Measurements from ENCODE around the gene LCE1A.

The LCE1A gene

GRCh38 chr1:152827173-152827572, at the start of gene LCE1A:
Gene LCE1A, plus strand, starts transcription at chr1:152827473. Its CDS starts 0 bp downstream, at chr1:152827473.
- DNase-seq (ENCODE audit: low read depth) = no peak

- no peak for DNase-seq (ENCODE audit: low read depth)
Observed at GRCh38 chr1:152777510-152778137, 49.6 kb upstream of the LCE1A start.

GRCh38 chr1:152783095-152783494, 44.2 kb upstream of the LCE1A start:
- DNase-seq (ENCODE audit: low read depth) = no peak

GRCh38 chr1:152786077-152786476, 41.2 kb upstream of the LCE1A start, which contains the start of gene LCE1E:
Gene LCE1E, plus strand, starts transcription at chr1:152786257. Its CDS starts 1,043 bp downstream, at chr1:152787300.
- DNase-seq (ENCODE audit: low read depth) = no peak

- no peak for DNase-seq (ENCODE audit: low read depth)
Observed at GRCh38 chr1:152795686-152796085, 31.6 kb upstream of the LCE1A start.

GRCh38 chr1:152796421-152796820, 30.9 kb upstream of the LCE1A start, which contains the start of gene LCE1D:
Gene LCE1D, plus strand, starts transcription at chr1:152796721. Its CDS starts 1,074 bp downstream, at chr1:152797795.
- no peak for DNase-seq (ENCODE audit: low read depth)

GRCh38 chr1:152801333-152801732, 25.9 kb upstream of the LCE1A start:
- no peak for DNase-seq (ENCODE audit: low read depth)

- DNase-seq (ENCODE audit: low read depth) = no peak
Observed at GRCh38 chr1:152806576-152806975, 20.7 kb upstream of the LCE1A start, which contains the start of gene LCE1C. Gene LCE1C, minus strand, starts transcription at chr1:152806651. Its CDS starts 1,173 bp downstream, at chr1:152805478.

GRCh38 chr1:152811050-152811449, 16.2 kb upstream of the LCE1A start:
- no peak for DNase-seq (ENCODE audit: low read depth)

- DNase-seq (ENCODE audit: low read depth) = no peak
Observed at GRCh38 chr1:152811671-152812070, 15.6 kb upstream of the LCE1A start, which contains the start of gene LCE1B. Gene LCE1B, plus strand, starts transcription at chr1:152811971. Its CDS starts 476 bp downstream, at chr1:152812447.

GRCh38 chr1:152817309-152817708, 10.0 kb upstream of the LCE1A start:
- no peak for DNase-seq (ENCODE audit: low read depth)

GRCh38 chr1:152823294-152823693, 4.0 kb upstream of the LCE1A start:
- DNase-seq (ENCODE audit: low read depth) = no peak

- DNase-seq (ENCODE audit: low read depth) = no peak
Observed at GRCh38 chr1:152824964-152825363, 2.3 kb upstream of the LCE1A start.

GRCh38 chr1:152836870-152837269, 9.6 kb downstream of the LCE1A start:
- DNase-seq (ENCODE audit: low read depth) = no peak

GRCh38 chr1:152842556-152842955, 15.3 kb downstream of the LCE1A start, which contains the start of gene LCE6A:
Gene LCE6A, plus strand, starts transcription at chr1:152842856. Its CDS starts 665 bp downstream, at chr1:152843521.
- no peak for DNase-seq (ENCODE audit: low read depth)

- no peak for DNase-seq (ENCODE audit: low read depth)
Observed at GRCh38 chr1:152855661-152856060, 28.4 kb downstream of the LCE1A start.

GRCh38 chr1:152858062-152858461, 30.8 kb downstream of the LCE1A start:
- no peak for DNase-seq (ENCODE audit: low read depth)

GRCh38 chr1:152859696-152860095, 32.4 kb downstream of the LCE1A start, which contains the start of gene LCE7A:
Gene LCE7A, plus strand, starts transcription at chr1:152859996. Its CDS starts 702 bp downstream, at chr1:152860698.
- no peak for DNase-seq (ENCODE audit: low read depth)

GRCh38 chr1:152860129-152860528, 32.9 kb downstream of the LCE1A start:
- DNase-seq (ENCODE audit: low read depth) = no peak

- DNase-seq (ENCODE audit: low read depth) = no peak
Observed at GRCh38 chr1:152861374-152861773, 34.1 kb downstream of the LCE1A start.

GRCh38 chr1:152864443-152864842, 37.2 kb downstream of the LCE1A start:
- DNase-seq (ENCODE audit: low read depth) = no peak

- no peak for DNase-seq (ENCODE audit: low read depth)
Observed at GRCh38 chr1:152866321-152866720, 39.0 kb downstream of the LCE1A start.

- peak; percentile 52 for DNase-seq (ENCODE audit: low read depth)
Observed at GRCh38 chr1:152869808-152870419, 42.6 kb downstream of the LCE1A start.

Measured in iris pigment epithelial cell (primary cell).